HG02852 (cell line): ENCODE data around the gene SLC41A3.
"Not testable (repeated sequence)": the region's sequence is repeated elsewhere in the genome, so short reads cannot be mapped to it uniquely, and the experiment has no call there.

Experiments
- ATAC-seq: cut with Tn5 transposase; IDR thresholded peaks from one replicate; pipeline ENCODE4 v1.9.1; 2021; ENCODE audit warnings: mild to moderate bottlenecking, moderate library complexity; ENCODE audit not compliant: unreplicated experiment

SLC41A3 gene

DNA sequence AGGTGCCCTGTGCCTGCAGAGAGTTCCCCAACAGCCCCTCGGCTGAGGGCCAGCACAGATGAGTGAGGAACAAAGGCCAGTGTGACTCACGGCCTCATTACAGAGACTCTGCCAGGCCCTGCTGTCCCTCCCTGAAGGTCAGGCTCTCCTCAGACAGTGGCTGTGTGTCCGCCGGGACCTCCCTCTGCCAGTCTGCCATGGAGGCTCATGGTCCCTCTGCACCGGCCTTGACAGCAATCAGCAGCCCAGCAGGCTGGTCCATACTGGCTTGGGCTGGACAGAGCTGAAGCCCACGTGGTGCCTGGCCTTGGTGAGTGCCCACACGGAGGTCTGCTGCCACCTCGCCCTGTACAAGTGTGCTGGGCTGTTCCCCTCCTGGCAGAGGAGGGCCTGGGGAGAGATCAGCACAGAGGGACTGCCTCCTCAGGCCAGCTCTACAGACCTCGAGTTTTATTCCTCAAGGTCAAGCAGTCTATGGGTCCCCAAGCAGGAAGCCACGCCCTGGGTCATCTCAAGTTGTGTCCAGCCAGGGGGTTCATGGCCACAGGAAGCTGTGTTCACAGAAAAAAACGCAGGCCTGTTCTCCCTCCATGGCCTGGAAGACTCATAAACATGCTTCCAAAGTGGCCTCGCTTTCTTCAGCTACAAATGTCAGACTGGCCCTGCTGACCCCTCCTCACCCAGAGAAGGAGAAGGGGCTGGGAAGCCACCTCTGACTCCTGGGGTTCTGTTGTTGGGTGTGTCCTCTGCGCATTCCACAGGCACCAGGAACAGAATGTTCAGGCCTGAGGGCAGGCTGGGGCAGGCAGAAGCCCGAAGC is 27.0 kb downstream of the SLC41A3 start:
- no peak for ATAC-seq

DNA sequence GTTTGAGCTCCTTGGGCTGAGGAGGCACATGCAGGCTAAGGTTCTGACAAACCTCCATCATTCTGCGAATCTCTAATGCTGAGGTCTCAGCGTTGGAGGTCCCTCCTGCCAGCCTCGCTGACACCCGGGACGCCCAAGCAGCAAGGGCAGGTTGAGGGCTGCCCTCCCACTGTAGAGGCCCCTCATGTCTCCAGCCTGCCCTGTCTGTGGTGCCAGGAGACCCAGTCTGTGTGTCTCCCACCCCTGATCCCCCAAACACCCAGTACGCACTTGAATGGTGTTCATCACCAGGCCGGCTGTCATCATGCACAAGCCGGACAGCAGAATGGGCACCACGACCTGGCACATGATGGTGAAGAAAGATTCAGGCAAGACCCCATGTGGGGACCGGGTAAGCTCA is 27.8 kb downstream of the SLC41A3 start:
- no peak for ATAC-seq

DNA sequence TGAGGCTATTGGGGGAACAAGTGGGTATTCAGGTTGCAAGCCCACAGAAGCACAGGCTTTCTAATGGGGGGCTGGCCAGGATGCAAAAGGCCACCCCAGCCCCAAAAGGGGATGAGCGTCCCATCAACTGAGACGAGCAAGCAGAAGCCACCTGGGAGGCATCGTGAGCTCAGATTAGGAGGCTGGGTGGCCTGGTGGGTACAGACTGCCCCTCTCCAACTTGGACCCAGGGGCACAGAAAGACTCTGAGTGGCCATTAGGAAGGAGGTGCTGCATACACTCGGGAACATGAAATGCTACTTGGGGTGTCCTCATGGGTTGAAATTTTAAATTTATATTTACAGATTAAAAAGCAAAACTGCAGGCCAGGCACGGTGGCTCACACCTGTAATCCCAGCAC is 29.1 kb downstream of the SLC41A3 start:
- ATAC-seq: no peak

DNA sequence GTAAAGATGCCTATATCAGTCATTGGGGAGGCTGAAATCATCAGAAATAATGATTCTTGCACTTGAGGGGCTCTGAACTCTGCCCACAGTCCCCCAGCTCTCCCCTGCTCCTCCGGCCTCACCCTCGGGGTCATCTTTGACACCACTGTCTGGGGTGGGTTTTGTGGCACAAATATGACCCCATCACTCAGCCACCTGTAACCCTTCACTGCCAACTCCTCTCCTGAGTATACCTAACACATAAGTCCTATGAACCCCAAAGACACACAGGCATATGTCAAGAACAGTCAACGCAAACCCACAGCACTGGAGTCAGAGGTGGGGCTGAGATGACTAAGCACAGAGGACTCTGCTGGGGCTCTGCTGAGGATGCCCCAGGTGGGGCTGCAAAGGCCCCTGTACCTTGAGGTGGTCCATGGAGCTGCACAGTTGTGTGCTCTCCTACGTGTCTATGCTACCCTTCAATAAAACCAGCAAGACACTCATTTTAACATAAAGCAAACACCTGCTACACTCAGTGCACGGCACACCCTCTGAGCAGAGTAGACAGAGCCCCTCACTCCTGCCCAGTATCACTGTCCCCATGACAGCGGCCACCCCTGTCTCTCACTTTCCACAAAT is 29.9 kb downstream of the SLC41A3 start:
- ATAC-seq: no peak

DNA sequence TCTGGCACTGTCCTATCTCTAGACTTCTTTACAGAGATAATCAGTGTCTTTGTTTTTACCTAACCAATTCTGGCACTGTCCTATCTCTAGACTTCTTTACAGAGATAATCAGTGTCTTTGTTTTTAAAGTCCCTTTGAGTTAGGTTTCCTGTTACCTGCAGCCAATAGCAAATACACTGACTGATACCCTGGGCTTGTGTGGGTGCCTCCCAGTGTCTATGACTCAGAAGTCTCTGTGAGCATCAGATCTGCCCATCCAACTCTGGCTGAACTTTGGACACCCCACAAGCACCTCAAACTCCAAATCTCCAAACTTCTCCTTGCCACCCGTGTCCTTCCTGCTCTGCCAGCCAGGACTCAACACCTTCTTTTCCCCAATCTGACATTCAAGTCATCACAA is 30.4 kb downstream of the SLC41A3 start:
- ATAC-seq: no peak

DNA sequence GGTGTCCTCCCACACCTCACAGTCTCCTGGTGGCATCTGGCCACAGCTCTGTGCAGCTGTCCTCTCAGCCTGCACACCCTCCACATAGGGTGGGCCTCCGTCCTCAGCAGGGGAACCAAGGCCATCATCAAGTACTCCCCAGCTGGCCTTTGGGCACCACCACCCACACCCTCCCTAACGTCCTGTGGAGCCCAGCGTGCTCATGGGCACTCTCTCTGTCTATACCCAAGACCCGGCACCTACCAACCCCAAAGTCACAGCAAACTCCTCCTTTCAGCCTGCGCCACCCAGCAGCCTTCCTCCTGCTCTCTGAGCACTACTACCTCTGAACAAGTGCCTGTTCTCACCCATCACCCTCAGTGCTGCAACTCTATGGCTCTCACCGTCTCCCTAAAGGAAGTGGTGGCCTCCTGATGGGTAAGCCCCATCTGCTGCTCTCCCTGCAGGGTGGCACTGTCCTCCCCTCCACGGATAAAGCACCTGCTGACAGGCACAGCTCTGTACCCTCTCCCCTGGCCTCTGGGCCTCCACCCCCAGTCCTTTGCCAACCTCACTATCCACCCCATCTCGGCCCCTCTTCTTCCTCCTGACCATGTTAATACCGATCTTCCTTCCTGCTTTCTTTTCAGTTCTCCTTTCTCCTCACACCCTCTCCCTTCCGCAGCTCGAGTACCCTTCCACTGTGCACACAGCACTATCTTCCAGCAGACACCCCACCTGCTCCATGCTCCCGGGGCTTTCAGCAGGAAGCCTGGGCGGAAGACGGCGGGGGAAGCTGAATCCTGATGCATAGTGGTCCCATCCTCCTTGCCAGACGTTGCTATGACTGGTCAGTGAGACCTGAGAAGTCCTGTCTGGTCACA is 31.5 kb downstream of the SLC41A3 start:
- no peak for ATAC-seq

DNA sequence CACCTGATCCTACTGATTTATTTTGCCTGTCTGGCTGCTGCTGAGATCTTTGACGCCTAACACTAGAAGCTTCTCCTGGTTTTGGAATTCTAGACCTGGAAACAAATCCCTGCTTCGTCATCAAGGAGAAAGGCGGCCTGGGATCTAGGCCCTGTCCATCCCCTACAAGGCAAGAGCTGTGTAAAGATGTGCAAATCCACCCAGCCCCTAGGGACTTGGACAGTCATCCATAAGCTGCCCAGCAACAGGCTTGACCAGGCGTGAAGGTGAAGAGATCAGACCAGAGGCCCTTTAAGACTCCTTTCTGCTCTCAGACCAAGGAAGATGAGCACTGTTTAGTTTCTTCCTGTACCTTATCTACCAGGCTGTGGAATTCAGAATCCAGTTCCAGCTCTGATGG is 32.2 kb downstream of the SLC41A3 start:
- no peak for ATAC-seq

DNA sequence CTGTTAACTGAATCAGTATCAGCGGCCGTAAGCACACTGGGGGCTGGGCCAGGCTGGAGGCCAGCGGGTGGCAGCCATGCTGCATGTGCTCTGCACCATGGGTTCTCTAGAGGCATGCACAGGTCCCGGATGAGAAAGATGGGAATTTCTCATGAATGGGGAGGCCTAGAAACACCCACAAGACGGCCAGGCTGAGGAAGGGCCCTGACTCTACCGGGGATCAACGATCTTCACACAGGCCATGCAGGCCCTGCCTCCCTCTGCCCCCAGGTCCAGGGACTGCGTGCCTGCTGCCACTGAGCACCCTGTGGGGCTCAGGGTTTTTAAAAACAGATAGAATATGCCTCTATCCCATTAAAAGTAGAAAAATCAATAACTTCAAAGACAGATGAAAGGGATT is 32.7 kb downstream of the SLC41A3 start:
- no peak for ATAC-seq

DNA sequence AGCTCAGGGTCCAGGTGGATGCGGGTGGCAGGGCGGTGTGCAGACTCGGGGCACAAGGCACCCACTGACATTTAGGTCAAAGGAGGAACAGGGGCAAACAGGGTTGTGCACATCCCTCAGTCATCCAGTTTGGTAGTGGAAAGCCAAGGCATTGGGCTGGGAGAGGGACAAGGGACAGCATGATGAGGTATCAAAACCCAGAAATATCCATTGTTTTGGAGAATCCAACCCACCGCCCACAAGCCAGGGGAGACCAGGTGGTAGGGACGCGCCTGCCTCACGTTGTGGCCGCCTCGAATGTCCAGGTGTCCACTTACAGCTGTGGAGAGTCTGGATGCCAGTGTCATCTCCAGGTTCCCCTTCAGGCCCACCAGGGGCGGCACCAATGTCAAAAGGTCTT is 33.3 kb downstream of the SLC41A3 start:
- no peak for ATAC-seq

DNA sequence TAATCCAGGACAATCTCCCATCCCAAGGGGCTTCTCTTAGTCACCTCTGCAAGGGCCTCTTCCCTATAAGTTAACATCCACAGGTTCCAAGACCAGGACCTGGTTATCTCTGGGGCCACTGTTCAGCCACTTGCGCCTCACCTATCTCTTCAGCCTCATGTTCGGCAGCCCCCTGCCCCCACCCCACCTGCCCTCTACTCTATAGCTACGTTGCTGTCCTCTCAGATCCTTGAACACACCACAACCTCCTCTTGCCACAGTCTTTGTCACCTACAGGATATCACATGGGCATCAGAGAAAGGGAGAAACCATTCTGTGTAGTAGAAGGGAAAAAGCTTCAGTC is 33.9 kb downstream of the SLC41A3 start:
- ATAC-seq: no peak

DNA sequence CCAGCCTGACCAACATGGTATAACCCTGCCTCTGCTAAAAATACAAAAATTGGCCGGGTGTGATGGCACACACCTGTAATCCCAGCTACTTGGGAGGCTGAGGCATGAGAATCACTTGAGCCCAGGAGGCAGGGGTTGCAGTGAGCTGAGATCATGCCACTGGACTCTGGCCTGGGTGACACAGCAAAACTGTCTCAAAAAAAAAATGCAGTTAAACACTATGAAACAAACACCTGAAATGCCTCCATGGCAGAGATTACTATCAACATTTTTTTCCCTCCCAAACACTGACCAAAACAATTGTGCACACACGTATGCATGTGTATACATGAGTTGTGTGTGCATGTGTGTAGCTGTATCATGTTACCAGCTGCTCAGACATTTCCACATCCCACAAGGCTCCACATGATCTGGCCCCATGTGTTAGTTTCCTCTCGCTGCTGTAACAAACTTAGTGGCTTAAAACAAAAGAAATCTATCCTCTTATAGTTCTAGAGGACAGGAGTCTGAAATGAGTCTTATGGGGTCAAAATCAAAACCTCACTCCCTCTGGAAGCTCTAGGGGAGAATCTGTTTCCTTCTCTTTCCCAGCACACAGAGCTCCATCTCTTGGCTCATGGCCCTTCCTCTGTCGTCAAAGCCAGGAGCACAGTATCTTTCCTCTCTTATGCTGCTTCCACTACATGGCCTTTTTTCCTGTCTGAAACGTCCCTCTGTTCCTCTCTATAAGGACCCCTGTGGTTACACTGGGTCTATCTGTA is 34.5 kb downstream of the SLC41A3 start:
- no peak for ATAC-seq

DNA sequence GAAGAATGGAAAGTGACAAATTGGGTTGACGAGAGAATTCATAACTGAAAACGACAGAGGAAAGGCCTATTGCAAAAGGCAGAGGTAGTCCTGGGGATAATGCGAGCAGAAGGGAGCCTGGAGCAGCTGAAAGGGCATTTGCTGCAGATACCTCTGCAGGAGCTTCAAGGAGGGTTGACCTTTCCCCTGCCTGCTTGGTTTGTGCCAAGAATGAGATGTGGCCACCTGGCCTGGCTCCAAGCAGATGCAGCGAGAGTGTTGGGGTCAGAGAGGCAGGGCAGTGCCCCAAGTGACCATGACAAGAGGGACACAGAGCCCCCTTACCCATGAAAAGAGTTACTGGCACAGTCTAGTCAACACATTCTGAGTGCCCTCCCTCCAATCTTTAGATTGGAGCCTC is 43.5 kb downstream of the SLC41A3 start:
- ATAC-seq: no peak

DNA sequence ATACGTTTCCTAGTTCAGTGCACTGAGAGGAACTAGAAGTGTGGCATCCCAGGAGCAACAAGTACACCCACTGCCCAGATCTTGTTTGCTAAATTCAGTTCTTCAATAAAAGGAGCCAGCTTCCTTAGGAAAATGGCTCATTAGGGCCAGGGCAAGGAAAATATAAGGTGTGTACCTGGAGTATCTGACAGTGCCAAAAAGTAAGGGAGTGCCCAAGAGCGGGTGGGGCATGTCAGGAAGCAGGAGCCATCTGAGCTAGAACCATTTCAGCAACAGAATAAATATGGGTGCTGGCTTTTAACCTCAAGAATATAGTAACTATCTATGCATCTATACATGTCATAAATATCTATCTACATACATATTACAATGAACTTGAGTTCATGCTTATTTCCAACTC is 44.1 kb downstream of the SLC41A3 start:
- ATAC-seq: no peak

DNA sequence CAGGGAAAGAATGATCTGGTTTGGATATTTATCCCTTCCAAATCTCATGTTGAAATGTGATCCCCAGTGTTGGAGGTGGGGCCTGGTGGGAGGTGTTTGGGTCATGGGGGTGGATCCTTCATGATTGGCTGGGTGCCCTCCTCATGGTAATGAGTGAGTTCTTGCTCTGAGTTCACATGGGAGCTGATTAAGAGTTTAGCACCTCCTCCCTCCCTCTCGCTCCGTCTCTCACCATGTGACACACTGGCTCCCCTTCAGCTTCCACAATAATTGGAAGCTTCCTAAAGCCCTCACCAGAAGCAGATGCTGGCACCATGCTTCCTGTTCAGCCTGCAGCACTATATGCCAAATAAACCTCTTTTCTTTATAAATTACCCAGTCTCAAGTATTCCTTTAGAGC is 45.1 kb downstream of the SLC41A3 start:
- ATAC-seq: not testable (repeated sequence)

DNA sequence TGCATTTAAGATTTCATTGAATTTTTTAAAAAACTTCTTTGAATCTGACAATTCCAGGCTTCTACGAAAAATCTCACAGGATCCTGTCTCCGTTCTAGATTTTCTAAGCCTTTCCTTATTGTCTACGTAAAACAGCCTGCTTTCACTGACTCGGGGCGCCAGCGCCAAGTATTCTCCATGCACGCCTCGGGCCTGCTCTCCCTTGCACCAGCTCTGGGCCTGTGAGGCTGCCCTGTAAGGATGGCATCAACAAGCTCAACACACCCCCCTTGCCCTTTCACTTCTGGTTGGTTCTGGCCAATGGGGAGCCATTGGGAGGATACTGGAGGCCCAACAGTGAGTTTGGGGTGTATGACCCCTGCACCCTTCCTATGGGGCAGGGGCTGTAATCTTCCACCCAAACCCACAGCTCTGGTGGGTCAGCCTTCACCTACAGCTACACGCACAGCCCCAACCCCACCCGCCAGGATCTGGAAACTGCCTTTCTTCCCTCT is 47.8 kb downstream of the SLC41A3 start:
- ATAC-seq: no peak

DNA sequence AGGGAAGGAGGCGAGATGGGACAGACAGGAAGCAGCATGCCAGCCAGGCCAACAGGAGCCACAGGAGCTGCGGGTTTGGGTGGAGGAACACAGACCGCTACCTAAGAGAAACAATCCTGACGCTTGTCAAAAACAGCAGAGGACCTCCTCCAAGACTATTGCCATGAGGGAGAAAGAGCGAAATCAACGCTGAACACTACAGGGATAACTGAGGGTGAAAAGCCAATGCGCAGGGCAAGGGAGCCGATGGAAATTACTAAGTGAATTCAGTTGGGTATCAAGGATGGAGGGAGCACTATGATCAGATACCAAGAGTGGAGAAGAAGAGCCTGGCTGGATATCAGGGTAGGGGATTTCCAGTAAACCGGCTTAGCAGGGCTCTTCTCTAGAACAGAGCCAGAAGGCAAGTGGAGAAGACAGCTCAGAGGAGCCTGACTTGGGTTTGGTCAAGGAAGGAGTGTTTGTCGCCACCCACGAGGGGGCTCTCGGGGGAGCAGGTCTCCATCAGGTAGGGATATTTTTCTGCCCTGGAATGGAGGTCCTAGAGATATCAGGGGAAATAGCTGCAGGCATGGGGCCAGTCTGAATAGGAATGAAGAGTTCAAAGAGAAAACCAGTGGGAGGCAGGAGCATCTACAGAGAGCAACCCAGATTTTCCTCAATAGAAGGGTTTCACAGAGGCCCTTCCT is 48.4 kb downstream of the SLC41A3 start:
- ATAC-seq: no peak

DNA sequence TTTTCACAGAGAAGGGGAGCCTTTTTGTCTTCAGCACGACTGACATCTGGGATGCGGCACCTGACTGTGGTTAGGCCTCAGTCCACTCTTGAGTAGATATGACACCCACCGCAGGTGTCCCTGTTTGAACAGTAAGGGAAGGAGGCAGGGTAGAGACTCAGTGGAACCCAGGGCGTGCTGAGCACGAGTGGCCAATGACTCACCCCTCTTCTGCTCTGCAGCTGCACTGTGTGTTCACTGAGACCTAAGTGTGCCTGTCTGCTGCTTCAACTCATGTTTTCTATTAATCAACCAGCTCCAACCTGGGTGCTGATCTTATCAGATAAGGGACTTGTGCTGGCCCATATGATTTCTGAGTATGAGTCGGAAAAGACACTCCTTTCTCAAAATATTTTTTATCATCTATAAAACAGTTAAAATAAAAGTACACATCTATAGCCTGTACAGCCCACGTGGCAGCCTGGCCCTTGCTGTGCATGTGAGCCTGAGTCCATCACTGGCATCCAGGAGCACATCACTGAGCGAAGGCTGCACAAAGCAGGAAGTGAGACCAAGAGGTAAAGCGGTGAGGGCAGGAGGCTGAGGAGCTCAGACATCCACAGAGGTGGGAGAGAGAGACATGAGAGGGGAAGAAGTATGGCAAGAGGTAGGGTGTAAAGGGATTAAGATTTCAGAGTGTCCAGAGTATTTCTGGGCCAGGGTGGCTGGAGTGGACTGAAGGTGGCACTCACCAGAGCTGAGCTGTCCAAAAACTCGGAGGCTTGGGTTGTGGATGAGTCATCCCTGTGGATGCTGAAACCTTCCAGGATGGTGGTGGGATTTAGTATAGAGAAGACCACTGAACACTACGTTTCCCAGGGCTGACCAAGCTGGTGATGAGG is 49.2 kb downstream of the SLC41A3 start:
- no peak for ATAC-seq

DNA sequence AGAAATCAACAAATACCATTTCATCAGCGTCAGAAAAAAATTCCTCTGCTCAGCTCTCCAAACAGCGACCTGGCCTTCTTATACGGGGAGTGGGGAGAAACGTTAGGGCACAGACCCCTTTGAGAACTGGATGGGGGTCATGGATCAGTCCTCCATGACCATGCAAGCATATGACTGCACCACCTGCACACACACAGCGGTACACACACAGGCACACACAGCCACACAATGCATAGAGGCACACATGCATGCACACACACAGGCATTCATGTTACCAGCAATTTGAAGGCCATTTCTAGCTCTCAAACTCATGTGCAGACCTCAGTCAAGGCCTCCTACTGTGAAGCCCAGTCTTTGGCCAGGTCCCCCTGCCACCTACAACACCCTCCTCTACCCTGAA is 50.2 kb downstream of the SLC41A3 start:
- ATAC-seq: no peak

DNA sequence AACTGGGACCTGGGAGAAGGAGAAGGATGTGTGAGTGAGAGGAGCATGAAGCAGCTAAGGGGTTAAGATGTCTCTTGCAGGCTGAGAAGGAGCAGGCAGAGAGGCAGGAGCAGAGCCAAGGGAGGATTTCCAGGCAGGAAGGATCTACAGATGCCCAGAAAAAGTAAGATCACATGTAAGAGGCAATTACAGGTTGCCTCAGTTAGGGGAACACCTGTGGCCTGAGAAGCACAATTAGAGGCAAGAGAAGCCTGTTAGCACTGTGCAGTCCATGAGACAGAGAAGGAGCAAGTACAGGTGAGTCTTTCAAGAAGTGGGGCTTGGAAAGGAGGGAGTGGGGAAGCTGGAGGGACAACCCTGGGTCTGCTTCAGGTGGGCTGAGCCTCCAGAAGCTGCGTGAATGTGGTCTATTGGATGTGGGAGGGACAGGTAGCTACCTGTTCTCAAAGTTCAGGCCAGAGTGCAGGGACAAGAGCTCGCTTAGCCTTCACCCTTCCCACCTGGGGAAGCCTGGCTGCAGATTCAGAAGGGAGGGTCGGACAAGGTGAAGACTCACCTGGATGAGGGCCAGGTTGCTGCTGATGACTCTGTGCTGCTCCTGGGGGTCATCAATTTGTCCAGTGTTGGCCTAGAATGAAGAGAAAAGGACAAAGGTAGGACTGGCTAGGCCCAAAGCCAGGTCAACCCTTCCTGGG is 50.7 kb downstream of the SLC41A3 start:
- ATAC-seq: no peak
